HG03060 (cell line): ENCODE data around the gene NACC2.

ENCODE experiments used
- ATAC-seq: cut with Tn5 transposase; IDR thresholded peaks from one replicate; pipeline ENCODE4 v1.9.1; 2021; ENCODE audit warnings: low read depth, moderate number of reproducible peaks; ENCODE audit not compliant: unreplicated experiment

The NACC2 gene, protein sequence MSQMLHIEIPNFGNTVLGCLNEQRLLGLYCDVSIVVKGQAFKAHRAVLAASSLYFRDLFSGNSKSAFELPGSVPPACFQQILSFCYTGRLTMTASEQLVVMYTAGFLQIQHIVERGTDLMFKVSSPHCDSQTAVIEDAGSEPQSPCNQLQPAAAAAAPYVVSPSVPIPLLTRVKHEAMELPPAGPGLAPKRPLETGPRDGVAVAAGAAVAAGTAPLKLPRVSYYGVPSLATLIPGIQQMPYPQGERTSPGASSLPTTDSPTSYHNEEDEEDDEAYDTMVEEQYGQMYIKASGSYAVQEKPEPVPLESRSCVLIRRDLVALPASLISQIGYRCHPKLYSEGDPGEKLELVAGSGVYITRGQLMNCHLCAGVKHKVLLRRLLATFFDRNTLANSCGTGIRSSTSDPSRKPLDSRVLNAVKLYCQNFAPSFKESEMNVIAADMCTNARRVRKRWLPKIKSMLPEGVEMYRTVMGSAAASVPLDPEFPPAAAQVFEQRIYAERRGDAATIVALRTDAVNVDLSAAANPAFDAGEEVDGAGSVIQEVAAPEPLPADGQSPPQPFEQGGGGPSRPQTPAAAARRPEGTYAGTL

DNA sequence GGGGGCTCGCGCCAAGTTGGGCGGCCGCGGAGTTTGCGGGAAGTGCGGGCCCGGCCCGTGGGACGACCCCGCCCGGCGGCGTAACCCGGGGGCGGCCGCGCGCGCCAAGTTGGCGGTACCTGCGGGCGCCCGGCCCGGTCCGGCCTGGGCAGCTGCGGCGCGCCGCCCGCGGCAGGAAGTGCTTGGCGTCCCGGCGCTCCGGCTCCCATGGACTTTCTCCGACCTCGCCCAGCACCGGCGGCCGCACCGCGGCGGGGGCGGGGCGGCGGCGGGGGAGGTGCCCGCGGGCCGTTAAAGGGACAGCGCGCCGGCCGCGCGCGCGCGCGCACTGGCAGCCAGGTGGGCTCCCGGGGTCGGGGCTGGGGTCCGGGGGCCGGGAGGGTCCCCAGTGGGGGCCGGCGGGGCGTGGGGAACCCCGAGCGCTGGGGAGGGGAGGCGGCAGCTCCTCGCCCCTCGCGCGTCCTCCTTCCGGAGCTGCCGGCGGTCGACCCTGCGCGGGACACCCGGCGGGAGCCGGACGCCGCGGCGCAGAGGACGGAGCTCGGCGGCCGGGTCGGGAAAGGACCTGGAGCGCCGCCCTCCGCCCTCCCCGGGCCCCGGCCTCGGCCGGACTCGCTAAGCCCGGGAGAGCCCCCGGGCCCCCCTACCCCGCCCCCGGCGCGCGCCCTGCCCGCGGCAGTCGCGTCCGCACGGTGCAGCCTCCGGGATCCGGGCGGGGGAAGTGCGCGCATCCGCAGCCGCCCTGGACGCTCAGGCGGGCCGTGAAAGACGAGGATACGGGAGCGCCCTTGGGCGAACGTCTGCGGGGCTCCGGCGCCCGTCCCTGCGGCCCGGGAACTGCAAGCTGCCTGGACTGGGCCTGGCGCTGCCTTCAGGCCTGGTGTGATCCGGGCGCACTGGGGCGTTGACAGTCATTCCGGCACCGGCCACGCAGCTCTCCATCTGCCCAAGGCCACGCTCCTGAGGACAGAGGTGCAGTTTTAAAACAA lies at the start of gene NACC2:
TSS of gene NACC2 (minus strand) at position 220 of the 989 bp plus-strand sequence. CDS start 44,768 bp downstream, outside the sequence.
- no peak for ATAC-seq

DNA sequence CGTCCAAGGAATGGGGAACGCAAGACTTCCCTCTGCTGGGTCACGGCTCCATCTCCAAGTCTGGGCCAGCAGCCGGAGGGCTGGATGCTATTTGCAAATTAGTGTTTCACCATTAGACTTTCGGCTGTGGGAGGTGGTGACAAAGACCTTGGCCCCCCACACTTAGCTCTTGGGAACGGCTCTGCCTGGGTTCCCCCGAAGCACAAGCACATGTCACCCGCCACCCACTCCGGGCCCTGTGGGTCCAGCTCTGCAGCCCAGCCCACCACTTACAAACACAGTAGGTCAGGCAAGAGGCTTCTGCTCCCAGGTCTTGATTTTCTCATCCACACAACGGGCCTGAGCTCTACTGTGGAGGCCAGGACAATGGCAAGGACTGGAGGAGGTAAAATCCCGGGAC lies 49.4 kb upstream of the NACC2 start:
- no peak for ATAC-seq

DNA sequence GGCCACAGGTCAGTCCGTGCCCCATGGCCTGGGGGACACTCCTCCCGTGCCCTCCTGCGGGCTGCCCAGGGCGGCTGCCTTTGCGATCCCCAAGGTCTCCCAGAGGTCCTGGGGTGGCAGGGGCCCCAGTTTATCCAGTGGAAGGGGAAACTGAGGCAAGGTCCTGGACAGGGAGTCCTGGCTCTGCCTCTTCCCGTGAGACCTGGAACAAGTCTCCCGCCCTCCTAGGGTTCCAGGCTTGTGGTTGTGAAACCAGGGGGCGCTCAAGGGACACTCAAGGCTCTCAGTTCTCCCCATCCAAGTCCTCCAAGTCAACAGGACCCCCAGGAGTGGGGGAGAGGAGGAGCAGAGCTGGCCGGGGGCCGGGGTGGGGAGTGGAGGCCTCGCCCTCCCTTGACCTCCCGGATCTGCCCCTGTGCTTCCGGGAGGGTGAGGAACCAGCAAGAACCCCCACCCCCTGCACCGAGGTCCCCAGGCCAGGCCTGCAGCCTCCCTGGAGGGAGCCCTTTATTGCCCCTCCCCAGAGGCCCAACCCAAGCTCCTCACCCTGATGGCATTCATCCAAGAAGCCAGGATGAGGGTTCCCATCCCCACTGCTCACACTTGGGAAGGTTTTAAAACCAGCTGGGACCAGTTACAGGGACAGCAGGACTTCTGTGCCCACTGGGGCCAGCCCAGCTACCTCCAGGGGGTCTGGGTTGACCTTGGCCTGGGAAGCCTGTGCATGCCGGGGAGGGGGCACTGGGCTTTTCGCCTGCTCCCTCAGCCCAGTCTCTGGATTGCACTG lies 48.3 kb upstream of the NACC2 start:
- ATAC-seq: no peak

DNA sequence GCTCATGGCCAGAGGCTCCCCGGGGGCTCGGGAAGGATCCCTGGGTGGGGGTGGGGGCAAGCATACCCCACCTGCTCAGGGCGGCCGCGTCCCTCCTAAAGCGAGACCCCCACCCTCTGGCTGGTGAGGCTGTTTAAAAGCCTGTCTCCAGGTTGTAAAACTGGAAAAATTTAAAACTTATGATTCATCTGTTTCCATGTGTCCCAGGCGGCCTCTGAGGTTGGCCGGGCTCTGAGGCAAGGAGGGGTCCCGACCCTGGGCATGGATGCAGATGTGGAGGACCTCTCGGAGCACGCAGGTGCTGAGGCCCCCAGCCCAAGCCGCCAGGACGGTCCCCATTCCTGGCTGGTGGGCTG lies 47.7 kb upstream of the NACC2 start:
- no peak for ATAC-seq

DNA sequence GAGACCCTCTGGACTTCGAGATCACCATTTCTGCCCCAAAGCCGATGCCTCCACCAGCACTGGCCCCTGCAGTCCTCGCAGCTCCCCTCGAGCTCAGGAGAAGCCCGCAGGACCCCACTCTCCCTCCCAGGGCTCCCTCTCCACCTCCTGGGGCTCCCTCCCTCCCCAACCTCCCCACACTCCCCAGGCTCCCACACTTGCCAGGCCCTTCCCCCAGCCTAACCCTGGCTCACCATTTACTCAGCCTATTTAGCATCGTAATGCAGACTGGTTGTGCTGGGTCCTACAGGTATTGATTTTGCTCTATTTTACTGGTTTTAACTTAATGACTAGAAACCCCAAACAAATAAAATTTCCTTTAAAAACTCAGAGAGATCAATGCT lies 47.3 kb upstream of the NACC2 start:
- no peak for ATAC-seq

DNA sequence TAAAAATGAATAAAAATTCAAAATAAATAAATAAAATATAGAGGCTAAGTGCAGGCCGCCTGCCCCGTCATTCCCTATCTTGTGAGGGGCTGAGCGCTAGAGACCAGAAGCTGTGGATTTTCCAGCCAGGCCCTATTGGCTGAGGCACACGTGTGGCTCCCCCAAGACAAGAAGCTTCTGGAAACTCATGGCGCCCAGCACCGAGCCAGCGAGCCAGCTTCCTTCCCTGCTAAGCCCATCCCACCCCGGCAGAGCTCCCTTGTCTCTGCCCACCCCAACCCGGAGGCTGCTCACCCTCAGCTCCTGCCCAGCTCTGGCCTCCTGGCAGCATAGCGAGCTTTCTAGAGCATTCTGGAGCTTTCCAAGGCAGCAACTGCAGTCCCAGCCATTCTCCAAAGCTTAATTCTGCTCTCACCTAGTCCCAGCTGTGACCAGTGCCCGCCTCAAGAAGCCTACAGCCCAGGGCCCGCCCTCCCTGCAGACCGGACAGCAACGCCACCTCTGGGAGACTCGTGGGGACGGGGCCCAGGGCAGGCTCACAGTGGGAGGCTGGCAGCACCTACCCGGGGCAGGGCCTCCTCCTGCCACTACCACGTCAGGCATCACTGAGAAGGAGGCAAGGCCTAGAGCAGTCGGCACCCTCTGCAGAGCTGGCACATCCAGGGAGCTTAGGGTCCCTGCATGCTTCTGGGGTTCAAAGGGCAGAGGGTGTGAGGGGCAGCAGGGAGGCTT lies 46.8 kb upstream of the NACC2 start:
- ATAC-seq: no peak

DNA sequence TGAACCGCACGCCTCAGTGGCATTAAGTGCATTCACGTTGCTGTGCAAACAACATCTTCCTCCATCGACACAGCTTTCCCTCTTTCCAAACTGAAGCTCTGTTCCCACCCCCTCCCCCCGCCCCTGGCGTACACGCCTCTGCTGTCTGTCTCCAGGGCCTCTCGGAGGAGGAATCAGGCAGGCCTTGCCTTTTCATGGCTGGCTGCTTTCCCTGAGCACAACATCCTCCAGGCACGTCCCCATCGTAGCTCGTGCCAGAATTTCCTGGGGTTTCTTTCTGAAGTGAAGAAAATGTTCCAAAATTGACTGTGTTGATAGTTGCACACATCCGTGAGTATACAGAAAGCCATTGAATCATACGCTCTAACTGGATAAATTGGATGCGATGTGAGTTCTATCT lies 45.9 kb upstream of the NACC2 start:
- ATAC-seq: no peak

DNA sequence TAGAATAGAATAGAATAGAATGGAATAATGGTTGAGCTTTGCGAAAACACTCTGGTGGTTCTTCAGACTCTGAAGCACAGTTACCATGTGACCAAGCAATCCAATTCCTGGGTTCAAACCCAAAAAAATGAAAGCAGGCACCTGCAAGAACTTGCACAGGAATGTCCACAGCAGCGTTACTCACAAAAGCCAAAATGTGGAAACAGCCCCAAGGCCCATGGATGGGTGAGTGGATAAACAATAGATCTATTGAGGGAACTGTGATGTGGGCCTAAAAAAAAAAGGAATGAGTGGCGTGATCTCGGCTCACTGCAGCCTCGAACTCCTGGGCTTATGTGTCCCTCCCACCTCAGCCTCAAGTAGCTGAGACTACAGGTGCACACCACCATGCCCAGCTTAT lies 45.0 kb upstream of the NACC2 start:
- ATAC-seq: no peak

DNA sequence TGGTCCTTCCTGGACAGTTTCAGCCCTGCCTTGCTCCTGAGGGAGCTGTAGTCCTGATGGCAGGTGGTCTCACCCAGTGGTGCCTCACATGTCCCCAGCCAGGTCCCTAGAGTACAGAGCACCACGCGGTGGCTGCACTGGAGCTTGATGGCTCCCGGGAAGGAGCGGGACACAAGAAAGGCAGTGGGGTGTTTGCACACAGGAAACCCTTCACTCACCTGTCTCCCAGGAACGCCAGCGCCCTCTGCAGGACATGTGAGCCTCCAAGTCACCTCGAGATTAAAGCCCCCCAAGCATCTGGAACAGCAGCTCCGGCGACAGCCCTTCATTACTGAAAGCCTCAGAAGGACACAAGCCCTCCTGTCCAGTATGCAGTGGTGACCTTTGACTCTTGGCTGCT lies 43.5 kb upstream of the NACC2 start:
- no peak for ATAC-seq

DNA sequence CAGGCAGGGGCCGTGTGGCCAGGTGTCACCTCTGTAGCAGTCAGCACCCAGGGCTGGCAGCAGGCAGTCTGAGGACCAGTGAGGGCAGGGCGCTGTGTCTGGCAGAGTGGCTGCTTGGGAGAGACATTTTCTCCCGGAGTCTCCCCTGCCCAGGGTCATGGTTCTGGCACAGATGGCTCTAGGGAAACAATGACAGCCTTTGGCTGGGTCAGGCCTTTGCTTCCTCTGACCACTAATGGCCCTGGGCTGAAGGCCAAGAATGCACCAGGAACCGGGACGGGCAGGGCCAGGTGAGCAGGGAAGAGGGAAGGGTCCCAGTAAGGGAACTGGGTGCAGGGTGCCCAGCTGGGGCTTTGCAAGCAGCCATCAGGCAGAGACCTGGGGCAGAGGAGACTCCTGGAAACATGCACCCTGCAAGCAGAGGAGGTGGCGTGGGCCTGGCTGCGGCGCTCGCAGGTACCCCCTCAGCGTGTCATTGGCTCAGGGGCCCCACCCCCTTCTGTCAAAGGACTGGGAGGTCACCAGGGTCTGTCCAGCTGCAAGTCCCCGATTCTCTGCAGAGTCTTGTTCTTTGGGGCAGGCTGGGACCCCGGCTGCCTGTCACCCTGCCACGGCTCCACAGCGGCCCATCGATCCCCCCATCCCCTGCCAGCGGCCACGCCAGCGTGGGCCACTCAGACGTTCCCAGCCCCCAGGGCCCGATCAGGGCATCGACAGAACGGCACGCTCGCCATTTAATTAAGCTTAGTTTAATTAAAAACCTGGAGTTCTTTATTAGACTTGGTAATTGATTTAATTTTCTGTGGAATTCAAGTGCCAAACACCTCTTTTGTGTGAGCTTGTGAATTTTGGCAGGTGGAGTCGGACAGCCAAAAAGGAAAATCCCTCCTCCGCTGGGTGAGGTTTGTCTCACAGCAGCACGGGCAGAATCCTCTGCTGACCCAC lies 42.5 kb upstream of the NACC2 start:
- no peak for ATAC-seq

DNA sequence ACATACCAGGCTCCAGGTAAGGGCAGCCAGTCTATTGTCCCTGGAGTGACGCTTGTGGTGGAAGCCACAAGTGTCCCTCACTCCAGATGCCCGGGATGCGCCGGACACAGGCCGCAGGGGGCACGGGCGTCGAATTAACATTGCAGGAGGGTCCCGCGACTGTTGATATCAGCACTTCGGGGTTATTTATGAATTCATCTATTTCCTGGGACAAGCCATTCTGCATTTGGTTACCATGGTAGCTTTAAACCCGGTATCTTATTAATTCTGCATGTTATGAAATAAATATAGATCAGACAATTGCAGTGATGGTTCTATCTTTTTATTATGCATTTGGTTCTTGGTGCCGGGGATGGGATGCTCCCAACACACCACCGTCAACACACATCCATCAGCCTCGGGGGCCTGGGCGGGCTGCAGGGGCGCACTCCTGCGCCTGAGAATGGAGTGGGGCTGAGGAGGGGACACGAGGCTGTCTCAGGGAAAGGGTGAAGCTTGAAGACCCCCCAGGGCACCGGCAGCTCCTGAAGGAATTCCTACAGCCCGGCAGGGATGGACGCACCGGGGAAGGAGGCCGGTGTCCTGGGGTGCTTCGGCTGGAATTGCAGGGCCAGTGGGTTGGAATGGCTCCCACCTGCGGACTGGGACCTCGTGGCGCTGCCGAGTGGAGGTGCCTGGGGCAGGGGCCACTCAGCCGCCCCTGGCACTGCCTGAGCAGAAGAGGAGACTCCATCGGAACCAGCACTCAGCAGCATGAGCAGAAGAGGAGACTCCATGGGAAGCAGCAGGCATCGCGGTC lies 41.2 kb upstream of the NACC2 start:
- ATAC-seq: no peak

DNA sequence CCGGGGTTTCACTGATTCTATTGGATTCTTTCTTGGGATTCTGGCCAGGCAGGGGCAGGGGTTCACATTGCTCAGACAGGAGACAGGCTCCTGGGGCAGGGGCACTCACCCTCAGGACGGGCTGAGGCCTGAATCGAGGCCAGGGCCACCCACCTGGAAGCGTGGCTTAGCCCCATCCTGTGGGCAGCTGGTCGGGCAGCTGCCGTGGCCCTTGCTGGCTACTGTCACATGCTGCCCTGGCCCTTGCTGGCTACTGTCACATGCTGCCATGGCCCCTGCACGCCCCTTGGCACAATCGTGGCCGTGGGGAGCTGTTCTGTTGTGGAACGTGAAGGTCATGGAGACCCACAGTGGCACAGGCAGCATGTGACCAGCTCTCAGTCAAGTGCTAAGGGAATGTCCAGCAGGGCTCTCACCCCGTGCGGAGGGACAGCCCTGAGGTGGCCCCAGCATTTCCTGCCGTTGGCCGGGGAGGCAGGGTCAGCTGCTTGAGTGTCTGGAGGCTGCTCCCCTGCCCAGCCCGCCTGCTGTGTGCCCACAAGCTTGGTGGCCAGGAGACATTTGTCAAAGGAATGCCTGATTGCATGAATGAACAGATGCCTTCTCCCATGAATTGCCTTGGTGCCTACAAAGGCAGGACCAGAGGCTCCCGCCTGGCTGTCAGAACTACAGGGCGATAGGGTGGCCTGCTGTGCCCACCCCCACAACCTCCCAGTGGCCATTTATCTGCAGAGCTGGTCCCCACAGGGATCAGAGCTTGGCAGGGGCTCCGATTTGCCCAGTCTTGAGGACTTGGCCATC lies 40.4 kb upstream of the NACC2 start:
- no peak for ATAC-seq

DNA sequence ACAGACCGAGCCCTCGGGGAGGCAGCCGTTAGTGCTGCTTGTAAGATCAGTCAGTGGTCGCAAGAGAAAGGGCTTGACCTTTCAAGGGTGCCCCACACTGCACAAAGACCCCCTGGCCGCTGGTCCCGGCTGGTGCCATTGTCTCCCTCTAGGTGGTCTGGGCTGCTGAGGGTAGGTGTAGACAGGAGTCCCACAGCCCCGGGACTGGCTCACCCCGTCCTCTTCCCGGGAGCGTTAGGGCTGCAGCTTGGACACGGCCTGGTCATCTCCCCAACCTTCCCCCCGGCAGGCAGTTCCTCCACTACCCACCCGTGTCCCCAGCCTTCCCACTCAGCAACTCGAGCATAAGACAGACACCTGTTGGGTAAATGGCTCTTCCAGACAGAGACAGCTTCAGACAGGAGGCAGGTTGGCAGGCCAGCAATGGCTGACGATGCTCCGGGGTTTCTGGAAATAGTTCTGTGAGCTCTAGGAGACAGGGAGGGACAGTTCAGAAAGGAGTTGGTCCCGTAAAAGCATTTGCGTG lies 38.9 kb upstream of the NACC2 start:
- no peak for ATAC-seq

DNA sequence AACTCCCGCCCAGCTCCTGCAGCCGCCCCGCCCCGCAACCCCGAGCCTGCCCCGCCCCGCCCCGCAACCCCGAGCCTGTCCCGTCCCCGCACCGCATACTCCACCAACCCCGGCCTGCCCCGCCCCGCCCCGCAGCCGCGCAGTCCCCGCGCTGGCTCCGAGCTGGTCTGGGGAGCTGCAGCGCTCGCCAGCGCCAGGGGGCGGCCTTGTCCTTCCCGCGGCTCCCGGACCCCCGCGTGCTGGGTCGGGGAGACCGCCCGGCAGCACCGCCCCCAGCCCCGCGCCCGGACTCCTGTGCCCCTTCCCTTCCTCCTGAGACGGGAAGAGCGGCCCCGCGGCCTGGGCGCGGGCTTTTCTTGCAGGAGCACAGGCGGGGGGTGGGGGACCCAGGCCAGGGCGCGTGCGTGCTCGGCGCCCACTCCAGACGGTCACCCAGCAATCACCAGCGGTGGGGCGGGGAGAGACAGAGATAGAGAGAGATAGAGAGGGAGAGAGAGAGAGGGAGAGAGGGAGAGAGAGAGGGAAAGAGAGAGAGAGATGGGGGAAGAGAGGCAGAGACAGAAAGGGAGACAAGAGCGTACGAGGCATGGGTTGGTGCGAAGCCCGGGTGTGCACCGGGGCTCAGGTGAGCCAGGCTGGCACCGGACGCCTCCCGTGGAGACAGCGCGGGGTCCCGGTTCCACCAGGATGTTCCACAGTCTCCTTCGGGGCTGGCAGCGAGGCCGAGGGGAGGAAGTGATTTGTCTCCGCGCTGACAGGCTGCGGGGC lies 38.3 kb upstream of the NACC2 start:
- ATAC-seq: no peak

DNA sequence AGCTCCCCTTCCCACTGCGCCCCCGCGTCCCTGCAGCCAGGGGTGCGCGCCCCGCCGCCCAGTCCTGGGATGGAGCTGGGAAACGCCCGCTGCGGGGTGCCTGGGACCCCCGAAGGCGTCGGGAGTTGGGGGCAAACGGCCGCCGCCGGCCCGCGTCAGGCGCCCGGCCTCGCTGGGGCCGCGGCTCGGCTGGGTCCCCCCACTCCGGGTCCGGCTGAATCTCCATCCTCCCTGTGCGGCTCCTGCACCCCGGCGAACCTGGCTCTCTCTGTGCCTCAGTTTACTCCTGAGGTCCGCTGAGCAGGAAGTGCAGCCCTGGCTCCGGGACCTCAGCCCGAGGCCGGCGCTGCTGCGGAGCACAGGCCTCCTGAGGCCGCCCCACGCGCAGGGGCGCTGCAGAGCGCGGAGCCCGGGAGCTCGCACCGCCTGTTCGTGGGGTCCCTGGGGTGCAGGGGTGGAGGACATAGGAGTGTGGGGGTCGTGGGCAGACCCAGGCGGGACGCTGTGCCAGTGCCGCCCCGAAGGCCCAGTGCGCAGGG lies 37.5 kb upstream of the NACC2 start:
- no peak for ATAC-seq
